Putamen (tissue), 1 donor: Measurements from ENCODE around the gene PSMG1.
"Not testable (repeated sequence)": the region's sequence is repeated elsewhere in the genome, so short reads cannot be mapped to it uniquely, and the experiment has no call there.

Experiments
- DNase-seq: peaks from one replicate; pipeline ENCODE4 v3.0.0-alpha.2; 2016; ENCODE audit warnings: low spot score

The PSMG1 gene, protein sequence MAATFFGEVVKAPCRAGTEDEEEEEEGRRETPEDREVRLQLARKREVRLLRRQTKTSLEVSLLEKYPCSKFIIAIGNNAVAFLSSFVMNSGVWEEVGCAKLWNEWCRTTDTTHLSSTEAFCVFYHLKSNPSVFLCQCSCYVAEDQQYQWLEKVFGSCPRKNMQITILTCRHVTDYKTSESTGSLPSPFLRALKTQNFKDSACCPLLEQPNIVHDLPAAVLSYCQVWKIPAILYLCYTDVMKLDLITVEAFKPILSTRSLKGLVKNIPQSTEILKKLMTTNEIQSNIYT

DNA sequence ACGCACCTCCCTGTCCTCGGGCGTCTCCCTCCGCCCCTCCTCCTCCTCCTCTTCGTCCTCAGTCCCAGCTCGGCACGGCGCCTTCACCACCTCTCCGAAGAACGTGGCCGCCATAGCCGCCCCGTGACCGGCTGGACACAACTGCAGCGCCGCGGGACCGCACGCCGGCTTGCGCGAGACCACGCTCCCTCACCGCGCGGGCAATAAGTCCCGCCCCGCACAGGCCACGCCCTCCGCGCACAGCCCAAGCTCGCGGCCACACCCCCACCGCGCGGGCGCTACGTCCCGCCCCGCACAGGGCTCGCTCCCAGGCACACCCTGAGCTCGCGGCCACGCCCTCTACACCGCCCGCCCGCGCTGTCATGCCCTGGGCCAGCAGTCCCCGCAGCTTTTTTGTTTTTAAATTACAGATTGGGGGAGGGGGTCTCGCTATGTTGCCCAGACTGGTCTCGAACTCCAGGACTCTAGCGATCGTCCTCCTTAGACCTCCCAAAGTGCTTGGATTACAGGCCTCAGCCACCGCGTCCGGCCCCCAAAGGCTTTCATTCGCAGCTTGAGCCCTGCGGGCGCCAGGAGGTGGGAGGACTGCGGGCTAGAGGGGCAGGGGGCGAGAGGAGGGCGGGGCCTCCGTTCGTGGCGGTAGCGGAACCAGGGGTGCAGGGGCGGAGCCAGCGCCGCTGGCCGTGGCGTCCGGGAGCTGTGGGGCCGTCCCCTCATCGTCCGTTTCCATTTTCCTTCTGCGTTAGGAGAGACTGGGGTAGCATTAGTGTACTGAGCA lies at the start of gene PSMG1:
Gene PSMG1, minus strand, starts transcription at position 180 of the 778 bp plus-strand sequence. Its CDS starts 66 bp downstream, at position 114.
- peak; percentile 88 for DNase-seq

DNA sequence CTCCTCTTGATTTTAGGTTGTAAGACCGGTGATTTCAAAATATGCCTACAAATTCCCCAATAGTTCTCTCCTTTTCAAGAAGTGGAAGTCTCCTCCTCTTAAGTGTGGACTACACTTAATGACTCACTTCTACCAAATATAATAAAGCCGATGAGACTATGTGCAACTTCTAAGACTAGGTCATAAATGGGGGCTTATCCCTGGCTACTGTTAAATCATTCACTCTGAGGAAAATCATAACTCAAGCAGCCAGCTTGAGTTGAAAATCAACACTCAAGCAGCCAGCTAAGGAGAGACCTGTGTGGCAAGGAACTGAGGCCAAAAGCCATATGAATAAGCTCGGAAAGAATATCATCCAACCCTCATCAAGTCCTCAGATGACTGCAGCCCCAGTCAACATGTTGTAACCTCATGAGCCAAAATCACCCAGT lies 49.6 kb upstream of the PSMG1 start:
- DNase-seq: no peak

DNA sequence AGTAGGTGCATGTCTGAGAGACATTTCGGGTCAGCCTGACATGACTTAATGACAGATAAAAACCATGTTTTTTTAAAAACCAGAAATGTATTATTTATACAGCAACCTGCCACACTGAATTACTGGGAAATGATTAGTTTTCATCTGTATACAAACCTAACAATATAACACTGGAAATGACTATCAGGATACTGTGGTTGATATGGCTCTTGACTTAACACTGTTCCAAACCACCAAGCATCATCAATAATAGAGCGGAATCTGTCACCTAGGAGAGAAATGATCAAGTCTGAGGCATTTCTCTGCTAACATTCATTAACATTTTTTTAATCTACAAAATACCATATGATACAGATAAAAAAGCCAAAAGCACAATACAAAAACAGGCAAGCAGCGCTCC lies 41.7 kb upstream of the PSMG1 start:
- no peak for DNase-seq

DNA sequence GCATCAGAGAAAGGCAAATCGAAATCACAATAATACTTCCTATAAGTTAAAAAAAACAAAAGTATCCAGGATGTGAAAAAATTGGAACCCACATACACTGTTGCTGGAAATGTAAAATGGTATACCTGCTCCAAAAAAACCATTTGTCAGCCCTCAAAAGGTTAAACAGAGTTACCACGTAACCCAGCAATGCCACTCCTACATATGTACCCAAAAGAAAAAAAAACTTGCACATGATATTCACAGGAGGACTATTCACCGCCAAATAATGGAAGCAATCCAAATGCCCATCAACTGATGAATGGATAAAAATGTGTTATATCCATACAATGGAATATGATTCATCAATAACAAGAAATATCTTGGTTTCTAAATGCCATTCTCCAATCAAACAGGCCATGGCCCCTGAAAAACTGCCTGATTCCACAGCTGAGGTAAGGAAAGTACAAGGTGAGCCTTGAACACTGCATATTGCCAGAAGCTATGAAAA lies 38.8 kb upstream of the PSMG1 start:
- no peak for DNase-seq

DNA sequence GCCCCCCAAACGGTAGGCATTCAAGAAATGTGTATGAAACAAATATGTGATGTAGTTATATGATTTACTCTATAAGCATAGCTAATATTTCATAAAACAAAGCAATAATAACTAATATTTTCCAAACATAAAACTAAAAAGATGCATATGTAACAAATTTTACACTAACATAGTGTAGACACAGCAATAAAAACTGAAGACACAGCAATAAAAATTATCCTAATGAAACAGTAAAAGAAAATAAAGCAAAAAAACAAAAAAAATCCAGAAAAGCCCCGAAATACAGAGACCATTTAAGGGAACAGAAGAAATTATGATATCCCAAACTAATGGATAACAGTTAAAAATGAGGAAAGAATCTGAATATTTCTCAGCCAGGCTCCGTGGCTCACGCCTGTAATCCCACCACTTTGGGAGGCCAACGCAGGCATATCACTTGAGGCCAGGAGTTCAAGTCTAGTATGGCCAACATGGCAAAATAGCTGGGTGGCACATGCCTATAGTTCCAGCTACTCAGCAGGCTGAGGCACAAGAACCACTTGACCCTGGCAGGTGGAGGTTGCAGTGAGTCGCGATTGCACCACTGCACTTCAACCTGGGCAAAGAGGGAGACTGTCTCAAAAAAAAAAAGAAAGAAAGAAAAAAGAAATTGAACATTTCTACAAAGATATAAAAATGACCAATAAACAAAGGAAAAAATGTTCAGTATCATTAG lies 38.2 kb upstream of the PSMG1 start:
- no peak for DNase-seq

DNA sequence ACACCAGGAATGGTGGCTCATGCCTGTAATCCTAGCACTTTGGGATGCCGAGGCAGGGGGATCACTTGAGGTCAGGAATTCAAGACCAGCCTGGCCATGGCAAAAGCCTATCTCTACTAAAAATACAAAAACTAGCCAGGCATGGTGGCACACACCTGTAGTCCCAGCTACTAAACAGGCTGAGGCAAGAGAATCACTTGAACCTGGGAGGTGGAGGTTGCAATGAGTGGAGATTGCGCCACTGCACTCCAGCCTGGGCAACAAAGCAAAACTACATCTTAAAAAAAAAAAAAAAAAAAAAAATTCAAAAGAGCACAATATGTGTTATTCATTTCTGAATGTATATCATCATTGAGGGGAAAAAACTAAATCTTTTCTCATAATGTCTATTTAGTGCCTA lies 37.6 kb upstream of the PSMG1 start:
- DNase-seq: not testable (repeated sequence)

DNA sequence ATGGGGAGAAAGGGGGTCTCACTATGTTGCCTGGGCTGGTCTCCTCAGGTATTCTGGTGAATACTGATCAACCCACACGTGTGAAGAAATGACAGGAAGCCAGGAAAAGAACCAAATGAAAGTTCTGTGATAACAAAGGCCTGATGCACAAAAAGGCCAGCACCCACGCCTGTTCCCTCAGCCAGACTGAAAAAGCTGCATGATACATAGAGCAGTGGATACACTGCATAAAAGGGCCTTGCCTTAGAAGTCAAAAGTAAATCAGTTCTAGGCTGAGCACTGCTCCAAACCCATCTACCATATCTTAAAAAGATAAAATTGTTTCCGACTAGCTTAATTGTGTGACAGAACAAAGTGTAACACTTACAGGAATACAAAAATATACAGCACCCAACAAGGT lies 36.9 kb upstream of the PSMG1 start:
- DNase-seq: no peak

DNA sequence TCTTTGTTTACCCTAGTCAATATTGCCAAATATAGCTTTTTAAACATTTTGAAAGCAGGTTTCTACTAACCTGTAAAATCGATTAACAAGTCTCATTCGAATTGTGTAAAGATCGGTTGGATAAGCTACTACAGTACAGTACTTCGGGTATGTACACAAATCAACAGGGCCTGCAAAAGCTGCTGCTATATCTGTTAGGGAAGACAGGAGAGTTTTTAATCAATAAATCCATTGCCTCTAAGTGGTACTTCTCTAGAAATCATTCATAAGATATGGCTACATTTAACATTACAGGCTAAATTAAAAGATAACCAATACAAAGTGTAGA lies 34.8 kb upstream of the PSMG1 start:
- no peak for DNase-seq

DNA sequence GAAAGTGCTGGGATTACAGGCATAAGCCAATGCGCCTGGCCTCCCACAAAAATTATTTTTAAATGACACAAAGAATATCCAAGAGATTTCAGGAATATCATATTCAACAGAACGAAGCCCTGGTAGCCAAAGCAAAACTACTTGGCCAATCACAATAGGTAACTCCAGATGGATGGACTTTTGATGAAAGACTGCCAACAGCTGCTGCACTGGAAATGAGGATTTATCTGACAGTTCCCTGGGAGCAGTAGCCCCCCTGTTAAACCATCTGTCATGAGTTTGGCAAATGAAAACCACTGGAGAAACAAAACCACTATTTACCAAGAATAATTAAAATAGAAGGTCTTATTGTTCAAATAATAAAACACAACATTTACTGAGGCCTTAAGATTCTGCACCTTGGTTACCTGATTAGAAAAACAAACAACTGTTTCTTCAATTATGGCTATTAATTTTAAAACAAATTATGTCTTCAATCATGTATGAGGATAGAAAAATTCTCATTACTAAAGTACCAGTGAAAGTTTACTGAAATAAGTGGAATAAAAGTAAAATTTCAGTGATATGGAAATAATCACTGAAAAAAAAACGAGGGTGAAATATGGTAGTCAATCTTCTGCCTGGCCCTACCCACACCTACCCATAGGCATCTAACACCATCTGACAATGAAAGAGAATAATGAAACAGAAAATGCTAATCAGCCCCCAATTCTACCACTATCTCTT lies 34.3 kb upstream of the PSMG1 start:
- DNase-seq: no peak

DNA sequence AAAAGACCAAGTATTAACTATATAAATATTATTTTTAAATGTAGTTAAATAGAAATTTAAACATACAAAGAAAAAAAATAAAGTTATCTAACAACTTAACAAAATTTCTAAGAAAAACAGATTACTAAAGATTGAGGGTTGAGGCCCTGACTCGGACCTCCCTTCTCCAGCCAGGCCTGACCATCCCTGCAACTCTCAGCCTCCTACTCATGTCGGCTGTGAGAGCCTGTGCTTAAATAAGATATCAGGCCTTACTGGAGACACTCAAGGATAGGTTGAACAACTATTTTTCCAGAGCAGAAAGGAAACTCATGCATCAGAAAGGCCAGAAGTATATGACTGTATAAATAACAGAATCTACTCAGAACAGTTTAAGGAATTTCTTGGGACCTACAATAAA lies 33.0 kb upstream of the PSMG1 start:
- no peak for DNase-seq

DNA sequence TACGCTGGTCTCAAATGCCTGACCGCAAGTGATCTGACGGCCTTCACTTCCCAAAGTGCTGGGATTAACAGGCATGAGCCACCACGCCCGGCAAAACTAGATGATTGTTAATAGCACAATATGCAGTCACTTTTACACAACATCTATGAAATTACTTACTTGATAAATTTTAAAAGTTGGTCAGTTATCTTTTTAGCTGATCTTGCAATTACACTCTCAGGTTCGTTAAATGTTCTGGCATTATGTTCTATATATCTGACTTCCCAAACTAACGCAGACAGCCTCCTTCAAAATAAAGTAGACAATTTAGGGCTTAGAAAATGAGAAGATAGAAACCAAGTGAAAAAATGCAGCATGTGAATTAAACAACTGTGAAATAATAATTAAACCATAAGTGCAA lies 31.8 kb upstream of the PSMG1 start:
- DNase-seq: no peak

DNA sequence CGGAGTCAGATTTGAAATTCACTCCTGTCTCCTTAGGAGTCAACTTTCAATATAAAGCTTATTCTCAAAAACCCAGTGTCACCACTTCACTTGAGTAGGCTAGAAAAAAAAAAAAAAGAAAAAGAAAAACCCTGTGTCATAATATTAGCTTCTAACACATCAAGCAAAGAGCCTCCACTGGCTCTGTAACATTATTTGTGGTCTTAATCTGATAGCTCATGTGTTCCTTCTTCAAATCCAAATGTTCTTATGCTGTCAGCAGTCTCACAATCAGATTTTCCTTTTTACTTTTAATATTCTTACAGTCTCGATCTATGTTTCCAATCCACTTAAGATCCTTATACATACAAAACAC lies 26.1 kb upstream of the PSMG1 start:
- no peak for DNase-seq

DNA sequence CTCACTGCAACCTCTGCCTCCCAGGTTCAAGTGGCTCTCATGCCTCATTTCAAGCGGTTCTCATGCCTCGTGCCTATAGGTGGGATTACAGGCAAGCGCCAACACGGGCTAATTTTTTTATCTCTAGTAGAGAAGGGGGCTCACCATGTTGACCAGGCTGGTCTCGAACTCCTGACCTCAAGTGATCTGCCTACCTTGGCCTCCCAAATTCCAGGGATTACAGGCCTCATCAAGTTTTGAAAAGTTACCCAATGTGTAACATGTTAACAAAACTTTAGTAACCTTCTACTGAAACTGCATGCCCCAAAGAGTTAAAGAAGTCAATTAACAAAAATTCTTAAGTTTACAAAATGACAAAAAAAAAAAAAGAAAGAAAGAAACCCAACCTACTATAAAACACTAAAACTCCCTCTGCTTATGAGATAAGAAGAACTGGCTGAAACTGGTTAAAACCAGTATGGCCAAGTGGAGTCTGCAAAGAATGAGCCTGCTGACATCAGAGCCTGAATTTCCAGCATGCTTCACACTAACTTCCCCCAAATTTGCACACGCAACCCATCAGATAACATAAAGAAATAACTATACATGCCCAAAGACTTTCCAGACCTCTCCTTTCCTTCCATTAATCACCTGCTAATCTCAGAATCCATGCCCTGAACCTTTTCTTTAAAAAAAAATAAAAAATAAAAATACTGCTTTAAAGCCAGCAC lies 25.5 kb upstream of the PSMG1 start:
- DNase-seq: no peak

DNA sequence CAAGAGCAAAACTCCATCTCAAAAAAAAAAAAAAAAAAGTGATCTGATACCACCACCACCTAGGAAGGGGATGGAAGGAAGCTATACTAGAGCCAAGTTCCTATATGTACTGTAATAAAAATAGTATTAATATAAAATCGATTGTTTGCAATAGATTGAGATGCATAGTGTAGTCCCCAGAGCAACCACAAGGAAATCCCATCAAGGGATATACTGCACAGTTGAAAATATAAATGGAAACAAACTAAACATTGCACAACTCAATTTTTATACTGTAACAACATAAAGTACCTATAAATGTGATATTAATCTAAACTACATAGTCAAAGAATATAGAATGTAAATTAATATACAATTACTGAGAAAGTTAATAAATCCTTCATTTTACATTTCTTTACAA lies 20.9 kb upstream of the PSMG1 start:
- DNase-seq: no peak

DNA sequence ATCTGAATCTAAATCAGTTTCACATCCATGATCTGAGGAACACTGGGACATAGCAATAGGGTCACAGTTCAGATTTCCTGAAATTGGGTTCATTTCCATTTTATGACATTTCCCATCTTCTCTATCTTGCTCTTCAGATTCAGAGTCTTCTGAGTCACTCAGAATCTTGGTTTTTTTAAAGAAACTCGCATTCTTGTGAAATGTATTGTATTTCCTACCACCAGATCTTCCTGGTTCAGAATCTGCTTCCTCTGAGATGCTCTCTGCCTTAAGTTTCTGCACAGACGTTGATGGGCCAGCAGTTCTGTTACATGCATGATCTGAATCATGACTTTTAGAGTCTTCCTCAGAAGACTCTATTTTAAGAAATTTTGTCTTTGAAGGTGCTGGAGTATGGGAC lies 15.5 kb upstream of the PSMG1 start:
- no peak for DNase-seq

DNA sequence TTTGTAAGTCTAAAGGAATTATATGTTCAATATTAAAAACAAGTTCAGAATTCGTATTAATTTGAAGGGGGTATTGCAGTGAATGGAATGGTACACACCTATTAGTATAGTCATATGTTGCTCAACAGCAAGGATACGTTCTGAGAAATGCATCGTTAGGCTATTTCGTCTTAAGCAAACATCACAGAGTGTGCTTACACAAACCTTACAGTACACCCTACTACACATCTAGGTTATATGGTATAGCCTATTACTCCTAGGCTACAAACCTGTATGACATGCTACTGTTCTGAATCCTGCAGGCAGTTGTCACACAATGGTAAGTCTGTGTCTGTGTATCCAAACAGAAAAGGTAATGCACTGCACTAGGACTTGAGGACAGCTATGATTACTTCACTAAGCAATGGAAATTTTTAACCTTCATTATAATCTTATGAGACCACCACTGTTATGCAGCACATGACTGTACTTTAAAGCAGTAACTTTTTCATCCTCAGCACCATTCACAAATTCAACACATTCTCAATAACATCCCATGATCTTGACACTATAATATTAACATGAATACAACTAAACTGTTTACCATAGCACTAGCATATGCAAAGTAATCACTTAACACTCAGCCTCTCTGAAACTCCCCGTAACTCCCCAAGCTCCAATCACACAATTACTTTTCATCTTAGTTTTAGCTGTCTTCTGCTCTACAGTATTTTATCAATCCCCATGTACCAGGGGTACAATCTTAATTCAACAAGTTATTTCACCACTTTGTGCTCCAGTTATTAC lies 14.4 kb upstream of the PSMG1 start:
- no peak for DNase-seq

DNA sequence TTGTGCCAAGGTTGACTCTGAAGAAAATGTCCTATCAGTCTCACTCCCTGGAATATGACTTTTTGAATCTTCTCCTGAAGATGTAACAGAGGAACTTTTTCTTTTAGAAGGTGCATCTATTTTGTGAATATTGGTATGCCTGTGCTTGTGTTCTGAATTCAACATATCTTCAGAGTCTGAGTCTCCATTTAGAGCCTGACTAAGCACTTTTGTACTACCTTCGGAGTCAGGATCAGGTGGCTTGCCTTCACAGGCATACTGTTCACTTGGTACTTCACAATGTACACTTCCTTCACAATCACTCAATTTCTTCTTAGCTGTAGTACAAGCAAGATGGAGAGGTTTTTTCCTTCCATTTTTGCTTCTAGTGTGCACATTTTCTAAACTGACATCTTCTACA lies 13.6 kb upstream of the PSMG1 start:
- no peak for DNase-seq

DNA sequence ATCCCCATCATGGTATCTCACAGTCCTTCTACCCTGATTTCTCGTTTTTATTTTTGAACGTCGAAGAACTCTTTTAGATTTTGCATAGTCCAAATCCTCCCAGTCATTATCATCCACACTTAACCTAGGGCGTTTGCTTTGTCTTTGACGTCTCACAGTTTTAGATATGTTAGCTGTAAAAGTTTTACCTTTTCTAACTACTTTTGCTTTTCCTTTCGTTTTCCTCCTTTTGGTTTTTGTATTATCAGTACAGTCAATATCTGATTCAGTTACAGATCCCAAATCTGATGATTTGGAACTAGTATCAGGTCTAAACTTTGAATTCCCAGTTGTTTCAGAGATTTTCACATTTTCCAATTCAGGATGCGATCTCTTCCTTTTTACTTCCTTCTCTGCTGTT lies 13.1 kb upstream of the PSMG1 start:
- DNase-seq: no peak

DNA sequence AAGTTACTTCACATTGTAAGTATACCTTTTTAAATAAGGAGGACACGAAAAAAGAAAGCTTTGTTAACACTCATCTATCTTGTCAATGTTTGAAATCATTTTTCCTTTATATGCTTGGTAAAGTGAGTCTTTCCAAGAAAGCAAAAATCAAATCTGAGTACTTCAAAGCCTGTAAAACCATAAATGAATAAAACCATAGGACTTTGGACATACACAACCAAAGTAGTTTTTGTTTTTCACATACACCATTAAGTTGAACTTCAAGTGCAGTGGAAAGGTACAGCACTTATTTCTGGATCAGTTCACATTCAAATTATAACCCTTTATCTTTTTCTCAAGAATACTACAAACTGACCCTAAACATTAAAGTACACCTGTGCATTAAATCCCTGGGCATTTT lies 10.1 kb upstream of the PSMG1 start:
- DNase-seq: no peak

DNA sequence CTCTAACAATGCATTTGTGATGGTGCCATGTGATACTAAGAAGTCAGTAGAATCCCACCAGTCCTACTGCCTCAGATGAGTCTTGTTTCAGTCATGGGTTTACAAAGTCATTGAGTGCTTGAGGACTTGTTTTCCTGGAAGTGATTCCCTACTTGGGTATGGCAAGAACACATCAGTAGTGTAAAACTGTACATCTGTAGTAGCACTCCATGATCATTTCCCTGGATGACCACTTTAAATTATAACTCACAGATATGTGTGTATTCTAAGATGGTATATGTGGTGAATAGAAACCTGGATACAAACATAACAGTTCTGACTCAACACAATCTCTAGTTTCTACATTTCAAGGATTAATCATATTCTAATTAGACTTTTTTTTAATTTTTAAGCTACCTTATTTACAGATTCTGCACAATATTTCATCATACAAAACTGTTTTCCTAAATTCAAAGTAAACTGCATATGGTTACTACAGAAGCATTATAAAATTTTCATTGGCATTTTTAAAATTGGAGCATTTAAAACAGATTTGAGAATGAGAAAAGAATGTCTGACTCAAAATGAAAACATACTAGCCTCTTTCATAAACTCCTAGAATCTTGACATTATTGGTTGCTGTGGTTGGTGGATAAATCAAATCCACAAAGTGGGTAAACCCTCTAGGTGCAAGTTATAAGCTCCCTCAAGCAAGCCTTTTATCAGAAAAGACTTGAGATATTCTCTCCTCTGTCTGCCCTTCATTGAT lies 6.8 kb upstream of the PSMG1 start:
- DNase-seq: no peak
